ENCODE measurements around the gene CNGB1. TPM values are rescaled to one million over a fixed set of nuclear protein-coding genes. Genes with fewer than 3 reads are reported as not detected.

The CNGB1 gene
- total and polyA plus RNA-seq, 2 of the 13 experiments (the other 11 are each of a cell fraction or from before 2014, with no cell fraction given), result 0.02 to 0.15 TPM

- TF ChIP-seq ZHX2 (IDR thresholded peaks at IDR 0.05; ENCODE audit: low read depth) (no peak), ZHX2 (CRISPR knock-in tag; IDR thresholded peaks at IDR 0.05; ENCODE audit: borderline replicate concordance) (no peak)
These were observed 26.2 kb upstream of the CNGB1 start (continued) for GRCh38 chr16:57997176-57997527.

DNA sequence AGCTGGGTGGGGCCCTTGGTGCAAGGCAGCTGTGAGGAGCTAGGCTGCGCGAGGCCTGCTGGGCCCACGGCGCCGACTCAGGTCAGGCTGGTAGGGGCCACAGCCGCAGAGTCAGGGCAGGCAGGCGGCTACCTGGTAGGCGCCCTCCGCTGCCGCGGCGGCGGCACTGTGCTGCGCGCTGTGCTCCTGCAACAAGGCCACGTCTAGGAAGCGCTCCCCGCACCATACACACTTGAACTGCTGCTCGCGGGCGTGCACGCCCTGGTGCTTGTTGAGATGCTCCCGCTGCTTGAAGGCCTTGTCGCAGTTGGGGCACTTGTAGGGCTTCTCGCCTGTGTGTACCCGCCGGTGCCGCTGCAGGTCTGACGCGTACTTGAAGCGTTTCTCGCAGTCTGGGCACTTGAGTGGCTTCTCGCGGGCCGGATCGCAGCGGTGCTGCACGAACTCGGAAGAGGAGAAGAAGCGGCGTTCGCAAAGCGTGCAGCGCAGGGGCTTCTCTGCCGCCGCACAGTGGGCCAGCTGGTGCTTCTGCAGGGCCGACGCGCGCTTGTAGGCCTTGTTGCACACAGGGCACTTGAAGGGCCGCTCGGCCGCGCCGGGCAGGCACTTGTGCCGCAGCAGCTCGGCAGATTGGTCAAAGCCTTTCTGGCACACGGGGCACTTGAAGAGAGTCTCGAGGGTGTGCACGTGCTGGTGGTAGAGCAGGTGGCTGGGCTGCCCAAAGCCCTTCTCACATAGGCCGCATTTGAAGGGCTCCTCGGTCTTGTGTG lies 25.7 kb upstream of the CNGB1 start:
- POLR2A ChIA-PET, result no interaction called here
- in situ Hi-C loops (cut with HindIII; ENCODE audit: extremely low pct_ligation_motif_present, low pct_unique_long_range_greater_than_20kb) (no loop called here), intact Hi-C loops (cut with micrococcal nuclease; ENCODE audit: unreplicated experiment) (no loop called here)
- peaks cover 4% of the 10 kb centered on the region for H3K79me2 ChIP-seq (ENCODE audit: insufficient read depth, low read length)
- TF ChIP-seq ZNF160 (CRISPR knock-in tag; IDR thresholded peaks at IDR 0.05) (no peak), POLR2G (IDR thresholded peaks at IDR 0.05; ENCODE audit: low read depth, low read length) (peak; percentile 9; the same call in 1 of the 2 replicates), ZC3H13 (CRISPR knock-in tag; IDR thresholded peaks at IDR 0.05) (peak; percentile 60; the same call in 1 of the 2 replicates), RBFOX2 (IDR thresholded peaks at IDR 0.05; ENCODE audit: low read depth, low read length) (peak; percentile 42), GMEB2 (CRISPR knock-in tag; IDR thresholded peaks at IDR 0.05; ENCODE audit: low read depth) (no peak)
- no peak overlapping the region for H2AFZ ChIP-seq (ENCODE audit: low read length)
- CTCF ChIA-PET (ENCODE audit: low intra/inter-chr PET ratio, low total read pairs), result no interaction called here
- no peak overlapping the region for H3K4me2 ChIP-seq (ENCODE audit: low read depth, low read length)
- no peak for DNase-seq (ENCODE audit: low spot score)
- WGBS (ENCODE audit: low lambda C conversion rate), result 97% methylated on average over 51 of the region's 62 CpGs
- no peak for ATAC-seq
- no TSS peak for BruUV-seq (replicated peaks)
- H3K36me3 ChIP-seq (replicated peaks in 1 of 2; ENCODE audit: control insufficient read depth in 1 of 2, insufficient read depth in 2 of 2, low read length in 2 of 2), result peaks cover 9 to 19% of the 10 kb centered on the region in 2 experiments; a peak in 4 of 5 replicates
- no peak overlapping the region for H3K4me3 ChIP-seq (replicated peaks in 1 of 3; ENCODE audit: insufficient read depth in 1 of 3, low read depth in 2 of 3, low read length in 3 of 3)
- H4K20me1 ChIP-seq (ENCODE audit: insufficient read depth, low read length), result no peaks in the 10 kb centered on the region
- H3K27ac ChIP-seq (ENCODE audit: extremely low read length, insufficient read depth, low read length), result no peak overlapping the region
- peaks cover 0 to under 1% of the 10 kb centered on the region in 2 experiments; a peak in 1 of 5 replicates for H3K27me3 ChIP-seq (ENCODE audit: control insufficient read depth in 1 of 2, insufficient read depth in 2 of 2, low read length in 2 of 2)
- FAIRE-seq, result no peak
- no peaks in the 10 kb centered on the region for H3K9me3 ChIP-seq (ENCODE audit: low read length)
- H3K4me1 ChIP-seq (ENCODE audit: insufficient read depth, low read length), result peaks cover 15% of the 10 kb centered on the region
- no peak overlapping the region for H3K9ac ChIP-seq (ENCODE audit: insufficient read depth, low read depth, low read length)

Data from HepG2 (cell line).